Mononuclear cell (primary cell): Measurements from ENCODE around the gene NUDT16. TPM values are rescaled to one million over a fixed set of nuclear protein-coding genes. Genes with fewer than 3 reads are reported as not detected.

Experiments used
- H3K27me3 ChIP-seq: 2 replicates; pipeline ENCODE4 v1.6.0; 2011; ENCODE audit warnings: low read length, control low read depth; ENCODE audit not compliant: insufficient read depth
- H3K4me1 ChIP-seq: 2 replicates; pipeline ENCODE4 v1.5.1; 2011; ENCODE audit warnings: mild to moderate bottlenecking, low read length, control low read depth; ENCODE audit not compliant: insufficient read depth
- H3K4me3 ChIP-seq: 2 replicates; pipeline ENCODE4 v1.5.1; 2011; ENCODE audit warnings: mild to moderate bottlenecking, low read length, moderate library complexity
- H3K9me3 ChIP-seq: 2 replicates; pipeline ENCODE4 v1.5.1; 2011; ENCODE audit warnings: low read depth, mild to moderate bottlenecking, control low read depth, low read length
- total RNA-seq: library from RNA; depleted of rRNA; stranded (reverse); fragments of >200 nt; gene quantifications from one replicate; pipeline ENCODE4 v1.2.3, GENCODE V29; 2012

NUDT16 gene
- total RNA-seq, 1 donor = 3.9 TPM

DNA sequence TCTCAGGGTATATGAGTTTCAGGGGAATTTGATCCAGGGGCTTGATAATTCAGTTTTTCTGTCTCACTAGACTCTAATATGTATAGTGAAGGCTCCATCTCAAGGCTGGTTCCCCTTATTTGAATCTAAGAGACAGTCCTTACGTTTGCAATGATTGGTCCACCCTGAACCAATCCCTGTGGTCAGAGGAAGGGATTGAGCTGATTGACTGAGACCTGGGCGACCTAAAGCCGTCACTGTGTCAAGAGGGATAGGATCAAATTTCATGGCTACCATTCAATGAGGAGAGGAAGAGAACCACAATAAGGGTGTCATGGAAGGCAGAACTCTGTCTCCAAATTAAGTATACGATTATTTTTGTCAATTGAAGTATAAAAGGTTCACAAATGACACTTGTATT, 16.3 kb downstream of the NUDT16 start:
- no peak overlapping the region for H3K4me3 ChIP-seq
- H3K4me1 ChIP-seq = peaks cover 5% of the 10 kb centered on the region
- H3K27me3 ChIP-seq = no peaks in the 10 kb centered on the region
- no peaks in the 10 kb centered on the region for H3K9me3 ChIP-seq

DNA sequence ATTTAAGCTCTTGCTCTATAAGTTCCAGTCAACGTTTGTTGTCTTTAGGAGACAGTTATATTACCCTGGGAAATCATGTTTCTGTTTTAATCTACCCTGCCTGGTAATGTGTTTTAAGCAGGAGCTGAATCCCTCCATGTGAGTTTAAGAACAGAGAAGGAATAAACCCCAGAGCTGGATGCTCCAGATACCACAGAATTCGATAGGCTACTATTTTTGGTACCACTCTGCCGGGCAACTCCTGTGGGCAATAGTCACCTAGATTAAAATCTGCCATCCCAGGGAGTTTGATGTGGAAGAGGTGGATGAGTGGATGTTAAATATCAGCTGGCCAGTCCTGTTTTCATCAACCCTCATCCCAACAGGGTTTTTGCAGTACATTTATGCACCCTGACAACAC, 20.4 kb downstream of the NUDT16 start:
- H3K27me3 ChIP-seq = no peaks in the 10 kb centered on the region
- peaks cover 5% of the 10 kb centered on the region for H3K4me1 ChIP-seq
- no peak overlapping the region for H3K4me3 ChIP-seq

DNA sequence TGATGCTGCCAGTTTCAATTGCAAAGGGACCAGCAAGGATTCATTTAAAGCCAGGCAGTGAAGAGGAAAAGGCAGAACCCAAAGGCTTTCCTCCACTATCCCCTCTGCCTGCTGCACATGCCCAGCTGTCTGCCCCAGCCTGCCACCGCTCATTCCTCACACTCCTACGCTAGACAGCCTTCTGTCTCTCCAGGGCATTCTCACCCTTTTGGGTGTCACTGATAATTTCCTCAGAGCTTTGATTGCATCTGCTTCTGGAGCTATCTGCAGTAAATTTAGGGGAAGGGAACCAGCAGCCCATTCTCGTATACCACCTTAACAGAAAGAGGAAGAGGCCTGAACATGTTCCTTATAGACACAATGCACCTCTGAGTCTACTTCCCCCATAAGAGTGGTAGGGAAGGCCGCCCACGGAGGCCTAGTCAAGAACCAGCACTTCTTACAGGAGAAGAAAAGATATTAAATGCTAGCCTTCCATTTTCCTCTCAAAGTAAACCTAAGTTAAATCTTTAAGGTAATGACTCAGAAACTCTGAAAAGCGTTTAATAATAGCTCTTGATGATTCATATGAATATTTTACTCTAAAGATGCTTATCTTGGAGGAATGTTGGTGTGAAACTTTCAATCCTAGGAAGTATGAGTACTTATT, 20.9 kb downstream of the NUDT16 start:
- H3K4me3 ChIP-seq = no peak overlapping the region
- H3K27me3 ChIP-seq = peaks cover under 1% of the 10 kb centered on the region
- no peaks in the 10 kb centered on the region for H3K9me3 ChIP-seq
- peaks cover 5% of the 10 kb centered on the region for H3K4me1 ChIP-seq

More for the DNA sequence above, 20.4 kb downstream of the NUDT16 start:
- H3K9me3 ChIP-seq = no peaks in the 10 kb centered on the region

DNA sequence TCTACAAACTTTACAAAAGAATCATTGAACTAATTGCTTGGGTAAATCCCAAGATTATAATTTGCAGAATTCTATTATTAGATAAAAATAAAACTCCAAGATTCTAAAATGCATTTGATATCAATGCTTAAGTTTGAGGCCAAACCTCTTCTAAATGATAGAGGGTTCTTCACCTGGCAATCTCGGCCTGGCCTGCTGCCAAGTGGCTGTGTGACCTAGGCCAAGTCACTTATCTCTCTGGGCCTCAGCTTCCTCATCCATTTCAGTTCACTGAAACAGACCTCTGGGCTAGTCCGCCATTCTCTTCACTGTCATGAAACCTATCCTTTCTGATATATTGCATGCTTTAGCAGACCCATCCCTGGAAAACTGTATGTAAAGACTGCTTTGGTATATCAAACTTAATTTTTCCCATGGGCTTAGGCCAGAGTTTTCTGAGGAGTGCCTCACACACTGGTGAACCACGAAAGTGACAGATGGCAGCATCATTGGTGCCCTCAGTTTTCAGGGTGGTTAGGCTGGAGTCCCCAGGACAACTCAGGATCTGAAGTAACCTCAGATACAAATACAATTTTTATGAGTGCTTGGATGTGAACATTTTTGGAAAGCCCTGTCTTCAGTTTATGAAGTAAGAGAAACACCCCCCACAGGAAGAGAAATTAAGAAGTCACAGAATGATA, 21.8 kb downstream of the NUDT16 start:
- H3K4me1 ChIP-seq = peaks cover 5% of the 10 kb centered on the region
- H3K4me3 ChIP-seq = no peak overlapping the region
- H3K9me3 ChIP-seq = no peaks in the 10 kb centered on the region
- H3K27me3 ChIP-seq = peaks cover 3% of the 10 kb centered on the region

DNA sequence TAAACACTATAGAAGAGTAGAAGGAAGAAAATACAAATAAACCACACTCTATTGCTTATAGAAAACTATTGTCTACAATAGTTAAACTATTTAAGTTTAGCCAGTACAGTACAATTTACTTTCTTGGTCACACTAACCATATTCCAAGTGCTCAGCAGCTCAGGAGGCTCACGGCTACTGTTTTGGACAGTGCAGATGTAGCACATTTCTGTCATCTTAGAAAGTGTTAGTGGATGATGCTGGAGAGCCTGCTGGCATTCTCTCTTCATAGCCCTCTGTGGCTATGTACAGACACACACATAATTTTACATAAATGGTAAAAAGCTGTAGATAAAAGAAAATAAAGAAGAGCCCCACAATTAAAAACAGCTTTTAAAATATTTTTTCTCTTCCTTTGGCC, 23.8 kb downstream of the NUDT16 start:
- peaks cover 3% of the 10 kb centered on the region for H3K27me3 ChIP-seq
- no peaks in the 10 kb centered on the region for H3K9me3 ChIP-seq
- H3K4me1 ChIP-seq = peaks cover 5% of the 10 kb centered on the region
- H3K4me3 ChIP-seq = no peak overlapping the region

DNA sequence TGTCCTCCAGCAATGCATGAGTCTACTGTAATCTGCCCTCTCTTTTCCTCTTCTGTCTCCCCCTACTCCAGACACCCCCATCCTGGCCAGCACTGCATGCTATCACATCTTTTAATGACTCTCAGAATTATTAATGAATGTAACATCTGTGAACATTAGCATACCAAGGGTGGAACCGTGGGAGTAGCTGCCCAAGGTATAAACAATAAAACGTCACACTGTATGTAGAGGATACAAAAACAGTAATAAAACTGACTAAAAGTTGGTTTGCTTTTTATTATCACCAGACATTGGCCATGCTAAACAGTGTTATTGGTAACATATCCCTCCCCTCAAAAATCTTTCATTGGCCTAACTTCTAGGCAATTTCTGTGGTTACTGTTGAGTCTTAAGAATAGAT, 24.7 kb downstream of the NUDT16 start:
- Histone ChIP-seq H3K9me3 (no peaks in the 10 kb centered on the region), H3K4me1 (peaks cover 5% of the 10 kb centered on the region), H3K27me3 (peaks cover 3% of the 10 kb centered on the region), H3K4me3 (no peak overlapping the region)

DNA sequence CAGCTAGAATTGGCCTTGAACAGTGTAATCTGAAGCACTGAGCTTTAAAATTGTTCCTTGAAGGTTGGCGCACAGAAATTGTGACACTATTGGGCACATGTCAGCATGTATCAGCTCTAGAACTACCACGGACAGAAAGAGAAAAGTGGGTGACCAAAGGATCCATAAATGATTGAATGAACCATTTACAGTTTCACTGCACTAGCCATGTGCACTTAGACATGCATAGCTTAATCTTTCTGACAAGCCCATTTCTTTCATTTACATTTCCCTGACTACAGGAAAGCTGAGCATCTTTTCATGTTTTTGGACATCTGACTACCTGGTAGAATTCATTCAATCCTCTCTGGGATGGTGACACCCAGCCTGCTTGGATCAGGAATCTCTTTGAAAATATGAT, 36.2 kb downstream of the NUDT16 start:
- no peak overlapping the region for H3K4me3 ChIP-seq
- no peaks in the 10 kb centered on the region for H3K9me3 ChIP-seq
- H3K4me1 ChIP-seq = no peaks in the 10 kb centered on the region
- no peaks in the 10 kb centered on the region for H3K27me3 ChIP-seq

DNA sequence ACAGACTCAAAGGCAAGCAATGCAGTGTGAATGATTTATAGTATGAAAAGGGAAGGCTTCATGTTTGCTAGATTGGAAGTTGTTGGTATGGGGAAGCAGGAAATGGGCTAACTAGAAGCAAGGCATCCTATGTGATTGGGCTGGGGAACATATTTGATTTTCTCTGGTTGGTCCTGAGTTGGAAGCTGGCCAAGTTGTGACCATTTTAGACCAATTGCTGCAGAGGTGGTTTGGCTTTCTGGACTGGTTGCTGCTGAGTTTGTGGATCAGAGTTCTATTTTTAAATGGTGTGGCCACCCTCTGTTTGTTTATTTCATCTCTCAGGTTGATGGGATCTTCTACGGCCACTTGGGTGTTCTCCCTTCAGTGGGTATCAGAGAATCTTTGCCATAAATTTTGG, 39.7 kb downstream of the NUDT16 start:
- H3K27me3 ChIP-seq = peaks cover 2% of the 10 kb centered on the region
- H3K4me3 ChIP-seq = no peak overlapping the region
- H3K9me3 ChIP-seq = no peaks in the 10 kb centered on the region
- H3K4me1 ChIP-seq = no peaks in the 10 kb centered on the region

DNA sequence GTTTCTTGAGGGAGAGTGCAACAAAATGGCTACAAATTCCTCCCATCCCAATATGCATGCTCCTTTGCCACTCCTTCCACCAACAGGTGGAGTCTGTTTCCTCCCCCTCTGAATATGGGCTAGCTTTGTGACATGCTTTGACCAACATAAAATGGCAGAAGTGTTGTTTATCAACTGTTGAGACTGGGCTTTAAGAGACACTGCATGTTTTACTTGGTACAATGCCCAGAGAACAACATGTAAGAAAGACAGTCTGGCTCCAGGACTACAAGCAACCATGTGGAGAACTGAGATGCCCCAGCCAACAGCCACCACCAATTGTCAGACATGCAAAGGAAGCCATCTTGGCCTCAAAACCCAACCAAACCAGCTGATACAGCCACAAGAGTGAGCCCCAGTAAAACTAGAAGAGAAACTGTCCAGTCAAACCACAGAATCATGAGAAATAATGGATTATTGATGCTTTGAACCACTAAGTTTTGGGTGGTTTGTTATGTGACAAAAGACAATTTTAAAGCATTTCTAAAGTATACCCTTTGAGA, 40.5 kb downstream of the NUDT16 start:
- Histone ChIP-seq H3K4me3 (no peak overlapping the region), H3K4me1 (no peaks in the 10 kb centered on the region), H3K27me3 (peaks cover 2% of the 10 kb centered on the region), H3K9me3 (no peaks in the 10 kb centered on the region)

DNA sequence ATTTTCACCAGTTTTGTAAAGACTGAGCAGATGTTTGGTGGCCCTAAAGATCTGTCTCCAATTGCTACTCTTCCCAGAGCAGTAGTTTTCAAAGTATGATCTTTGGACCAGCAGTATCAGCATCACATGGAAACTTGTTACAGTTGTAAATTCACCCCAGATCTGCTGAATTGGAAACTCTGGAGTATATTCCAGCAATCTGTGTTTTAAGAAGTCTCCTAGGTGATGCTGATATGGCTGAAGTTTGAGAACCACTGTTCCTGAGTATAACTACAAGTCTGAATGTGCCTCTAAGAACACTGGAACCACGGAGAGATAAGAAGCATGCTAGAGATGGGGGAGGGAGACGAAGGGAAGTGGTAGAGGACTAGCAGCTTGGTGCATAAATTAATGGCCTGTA, 45.7 kb downstream of the NUDT16 start:
- Histone ChIP-seq H3K4me1 (no peaks in the 10 kb centered on the region), H3K4me3 (no peak overlapping the region), H3K9me3 (no peaks in the 10 kb centered on the region), H3K27me3 (peaks cover 2% of the 10 kb centered on the region)

DNA sequence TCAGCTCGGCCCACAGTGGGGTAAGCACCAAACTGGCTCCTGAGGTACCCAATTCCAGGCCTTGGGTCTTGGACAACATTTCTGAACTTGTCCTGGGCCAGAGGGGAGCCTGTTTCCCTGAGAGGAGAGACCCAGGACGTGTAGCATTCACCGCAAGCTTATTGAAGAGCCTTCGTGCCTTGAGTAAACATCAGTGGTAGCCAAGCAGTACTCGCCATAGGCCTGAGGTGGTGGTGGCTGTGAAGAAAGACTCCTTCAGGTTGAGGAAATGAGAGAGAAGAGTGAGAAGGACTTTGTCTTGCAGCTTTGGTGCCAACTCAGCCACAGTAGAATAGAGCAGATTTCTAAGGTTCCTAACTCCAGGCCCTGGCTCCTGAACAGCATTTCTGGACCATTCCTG, 50.2 kb downstream of the NUDT16 start:
- no peaks in the 10 kb centered on the region for H3K9me3 ChIP-seq
- no peaks in the 10 kb centered on the region for H3K4me1 ChIP-seq
- no peaks in the 10 kb centered on the region for H3K27me3 ChIP-seq
- H3K4me3 ChIP-seq = no peak overlapping the region

DNA sequence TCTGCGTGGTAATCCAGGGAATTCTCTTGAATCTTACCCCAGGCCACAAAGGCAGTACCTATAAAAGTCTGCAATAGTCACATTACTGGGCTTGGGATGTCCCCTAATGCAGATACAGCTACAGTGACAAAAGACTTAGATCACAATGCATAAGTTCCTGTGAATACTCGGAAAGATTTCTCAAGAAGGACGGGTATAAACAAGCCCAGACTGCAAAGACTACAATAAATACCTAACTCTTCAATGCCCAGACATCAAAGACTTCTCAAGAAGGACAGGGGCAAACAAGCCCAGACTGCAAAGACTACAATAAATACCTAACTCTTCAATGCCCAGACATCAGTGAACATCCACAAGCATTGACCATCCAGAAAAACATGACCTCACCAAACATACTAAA, 50.9 kb downstream of the NUDT16 start:
- H3K27me3 ChIP-seq = no peaks in the 10 kb centered on the region
- H3K9me3 ChIP-seq = no peaks in the 10 kb centered on the region
- H3K4me1 ChIP-seq = no peaks in the 10 kb centered on the region
- no peak overlapping the region for H3K4me3 ChIP-seq

DNA sequence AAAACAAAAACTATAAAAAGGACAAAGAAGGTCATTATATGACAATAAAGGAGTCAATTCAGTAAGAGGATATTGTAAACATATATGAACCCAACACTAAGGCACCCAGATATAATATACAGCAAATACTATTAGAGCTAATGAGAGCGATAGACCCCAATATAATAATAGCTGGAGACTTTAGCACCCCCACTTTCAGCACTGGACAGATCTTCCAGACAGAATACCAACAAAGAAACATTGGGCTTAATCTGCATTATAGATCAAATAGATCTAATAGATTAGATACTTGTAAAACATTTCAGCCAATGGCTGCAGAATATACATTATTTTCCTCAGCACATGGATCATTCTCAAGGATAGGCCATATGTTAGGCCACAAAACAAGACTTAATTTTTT, 53.4 kb downstream of the NUDT16 start:
- Histone ChIP-seq H3K27me3 (no peaks in the 10 kb centered on the region), H3K9me3 (no peaks in the 10 kb centered on the region), H3K4me3 (no peak overlapping the region), H3K4me1 (no peaks in the 10 kb centered on the region)
